ENCODE results near the gene SUCLG2.
A peak's percentile ranks its signal among the peaks of the same experiment; 100 is the strongest.

Gene SUCLG2

GRCh38 chr3:67654099-67654843 is at the start of gene SUCLG2:
SUCLG2 (minus strand) TSS chr3:67654612; CDS start chr3:67654586, 26 bp downstream.
- peak; percentile 95 for DNase-seq (ENCODE audit: low spot score)

GRCh38 chr3:67700596-67700995 is 46.2 kb upstream of the SUCLG2 start:
- DNase-seq (ENCODE audit: low spot score): no peak

GRCh38 chr3:67699882-67700281 is 45.5 kb upstream of the SUCLG2 start:
- DNase-seq (ENCODE audit: low spot score): no peak

GRCh38 chr3:67692621-67693020 is 38.2 kb upstream of the SUCLG2 start:
- no peak for DNase-seq (ENCODE audit: low spot score)

GRCh38 chr3:67691926-67692325 is 37.5 kb upstream of the SUCLG2 start:
- DNase-seq (ENCODE audit: low spot score): no peak

- no peak for DNase-seq (ENCODE audit: low spot score)
These were observed 36.8 kb upstream of the SUCLG2 start for GRCh38 chr3:67691207-67691606.

- DNase-seq (ENCODE audit: low spot score): no peak
These were observed 35.4 kb upstream of the SUCLG2 start for GRCh38 chr3:67689806-67690205.

- no peak for DNase-seq (ENCODE audit: low spot score)
These were observed 33.8 kb upstream of the SUCLG2 start for GRCh38 chr3:67688231-67688630.

GRCh38 chr3:67686069-67686468 is 31.7 kb upstream of the SUCLG2 start:
- no peak for DNase-seq (ENCODE audit: low spot score)

- no peak for DNase-seq (ENCODE audit: low spot score)
These were observed 31.1 kb upstream of the SUCLG2 start for GRCh38 chr3:67685499-67685898.

- no peak for DNase-seq (ENCODE audit: low spot score)
These were observed 29.8 kb upstream of the SUCLG2 start for GRCh38 chr3:67684211-67684610.

GRCh38 chr3:67683522-67683921 is 29.1 kb upstream of the SUCLG2 start:
- DNase-seq (ENCODE audit: low spot score): no peak

- no peak for DNase-seq (ENCODE audit: low spot score)
These were observed 24.3 kb upstream of the SUCLG2 start for GRCh38 chr3:67678665-67679064.

- DNase-seq (ENCODE audit: low spot score): no peak
These were observed 19.6 kb upstream of the SUCLG2 start for GRCh38 chr3:67674055-67674454.

GRCh38 chr3:67662733-67663132 is 8.3 kb upstream of the SUCLG2 start:
- no peak for DNase-seq (ENCODE audit: low spot score)

GRCh38 chr3:67661089-67661488 is 6.7 kb upstream of the SUCLG2 start:
- no peak for DNase-seq (ENCODE audit: low spot score)

- no peak for DNase-seq (ENCODE audit: low spot score)
These were observed 2.8 kb upstream of the SUCLG2 start for GRCh38 chr3:67657192-67657591.

- DNase-seq (ENCODE audit: low spot score): no peak
These were observed 2.2 kb upstream of the SUCLG2 start for GRCh38 chr3:67656614-67657013.

GRCh38 chr3:67655364-67656121 is 1.1 kb upstream of the SUCLG2 start:
- no peak for DNase-seq (ENCODE audit: low spot score)

GRCh38 chr3:67654844-67655177 is 399 bp upstream of the SUCLG2 start:
- DNase-seq (ENCODE audit: low spot score): no peak

- no peak for DNase-seq (ENCODE audit: low spot score)
These were observed 850 bp downstream of the SUCLG2 start for GRCh38 chr3:67653425-67654098.

GRCh38 chr3:67650084-67650483 is 4.3 kb downstream of the SUCLG2 start:
- no peak for DNase-seq (ENCODE audit: low spot score)

GRCh38 chr3:67649681-67650080 is 4.7 kb downstream of the SUCLG2 start:
- no peak for DNase-seq (ENCODE audit: low spot score)
